Epithelial cell of proximal tubule (primary cell): Measurements from ENCODE around the gene TMTC1. TPM values are rescaled to one million over a fixed set of nuclear protein-coding genes. Genes with fewer than 3 reads are reported as not detected.
A peak's percentile ranks its signal among the peaks of the same experiment; 100 is the strongest.
"Not testable (repeated sequence)": the region's sequence is repeated elsewhere in the genome, so short reads cannot be mapped to it uniquely, and the experiment has no call there.

ENCODE experiments used
- DNase-seq: peaks from one replicate; pipeline ENCODE4 v3.0.0-alpha.2; 2011; ENCODE audit warnings: low read depth
- H3K4me3 ChIP-seq: 2 replicates; pipeline ENCODE4 v1.5.1; 2011; ENCODE audit warnings: low read depth, mild to moderate bottlenecking, low read length
- total RNA-seq: library from RNA; depleted of rRNA; stranded (reverse); fragments of >200 nt; gene quantifications from 2 replicates; pipeline ENCODE4 v1.2.3, GENCODE V29; 2015
- TF ChIP-seq, protein P1 (sequence below): conservative IDR thresholded peaks from 2 replicates; pipeline ENCODE4 v1.5.1; 2012; ENCODE audit warnings: low read depth, mild to moderate bottlenecking, low read length

The TMTC1 gene
- total RNA-seq, 1 donor from 2014 or later, result 0.40 TPM

DNA sequence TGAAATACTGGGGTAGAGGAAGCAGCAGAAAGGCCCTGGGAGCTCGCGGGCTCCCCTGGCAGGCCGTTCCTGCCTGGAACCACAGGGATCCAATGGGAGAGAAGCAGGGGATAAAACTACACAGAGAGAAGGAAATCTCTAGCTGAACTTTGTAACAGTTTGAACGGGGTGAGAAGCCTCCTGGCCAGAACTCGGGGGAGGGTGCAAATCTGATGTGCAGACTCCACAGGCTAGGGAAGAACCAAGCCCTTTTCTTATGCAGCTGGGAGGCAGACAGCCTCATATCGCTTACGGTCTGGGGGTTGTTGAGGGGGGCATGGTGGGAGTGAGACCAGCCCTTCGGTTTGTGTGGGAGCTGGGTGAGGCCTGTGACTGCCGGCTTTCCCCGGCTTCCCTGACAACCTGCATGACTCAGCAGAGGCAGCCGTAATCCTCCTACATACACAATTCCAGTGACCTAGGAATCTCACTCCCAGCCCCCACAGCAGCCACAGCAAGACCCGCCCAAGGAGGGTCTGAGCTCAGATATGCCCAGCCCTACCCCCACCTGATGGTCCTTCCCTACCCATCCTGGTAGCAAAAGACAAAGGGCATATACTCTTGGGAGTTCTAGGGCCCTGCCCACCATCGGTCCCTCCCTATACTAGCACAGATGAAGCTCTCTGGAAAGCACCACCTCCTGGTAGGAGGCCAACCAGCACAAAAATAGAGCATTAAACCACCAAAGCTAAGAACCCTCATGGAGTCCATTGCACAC is 143.0 kb downstream of the TMTC1 start:
- peak overlapping the region; percentile 6 for H3K4me3 ChIP-seq
- TF ChIP-seq, protein P1, sequence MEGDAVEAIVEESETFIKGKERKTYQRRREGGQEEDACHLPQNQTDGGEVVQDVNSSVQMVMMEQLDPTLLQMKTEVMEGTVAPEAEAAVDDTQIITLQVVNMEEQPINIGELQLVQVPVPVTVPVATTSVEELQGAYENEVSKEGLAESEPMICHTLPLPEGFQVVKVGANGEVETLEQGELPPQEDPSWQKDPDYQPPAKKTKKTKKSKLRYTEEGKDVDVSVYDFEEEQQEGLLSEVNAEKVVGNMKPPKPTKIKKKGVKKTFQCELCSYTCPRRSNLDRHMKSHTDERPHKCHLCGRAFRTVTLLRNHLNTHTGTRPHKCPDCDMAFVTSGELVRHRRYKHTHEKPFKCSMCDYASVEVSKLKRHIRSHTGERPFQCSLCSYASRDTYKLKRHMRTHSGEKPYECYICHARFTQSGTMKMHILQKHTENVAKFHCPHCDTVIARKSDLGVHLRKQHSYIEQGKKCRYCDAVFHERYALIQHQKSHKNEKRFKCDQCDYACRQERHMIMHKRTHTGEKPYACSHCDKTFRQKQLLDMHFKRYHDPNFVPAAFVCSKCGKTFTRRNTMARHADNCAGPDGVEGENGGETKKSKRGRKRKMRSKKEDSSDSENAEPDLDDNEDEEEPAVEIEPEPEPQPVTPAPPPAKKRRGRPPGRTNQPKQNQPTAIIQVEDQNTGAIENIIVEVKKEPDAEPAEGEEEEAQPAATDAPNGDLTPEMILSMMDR, result peak; percentile 25
- DNase-seq, result no peak

DNA sequence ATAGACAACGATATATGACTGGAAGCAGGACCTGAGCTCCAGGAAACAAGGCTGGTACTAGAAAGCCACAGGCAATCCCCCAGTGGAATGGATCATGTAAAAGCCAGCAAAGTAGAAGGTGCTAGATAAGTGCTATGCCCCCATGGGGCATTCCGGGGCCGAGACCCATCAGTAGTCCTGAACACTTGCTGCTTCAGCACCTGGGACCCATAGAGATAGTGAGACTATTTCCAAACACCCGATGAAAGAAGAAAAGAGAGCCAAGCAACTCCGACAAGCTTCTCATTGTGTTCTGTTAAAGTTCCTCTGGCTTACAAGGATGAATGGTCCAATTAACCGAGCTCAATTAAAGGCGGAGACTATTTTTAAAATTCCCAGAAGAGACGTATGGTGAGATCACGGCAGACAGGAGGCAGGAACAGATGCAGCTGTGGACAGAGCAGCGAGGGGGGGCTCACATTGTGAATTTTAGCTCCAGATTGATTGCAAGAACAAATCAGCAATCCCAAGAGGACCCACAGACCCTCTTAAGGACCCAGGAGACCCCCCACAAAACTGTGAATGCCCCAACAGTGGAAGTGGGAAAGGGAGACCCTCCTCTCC is 143.7 kb downstream of the TMTC1 start:
- TF ChIP-seq, protein P1, result no peak
- no peak for DNase-seq

GRCh38 chr12:29638528-29638927 is 145.2 kb downstream of the TMTC1 start:
- TF ChIP-seq, protein P1, result no peak
- no peak overlapping the region for H3K4me3 ChIP-seq
- no peak for DNase-seq

More for the DNA sequence above, 143.7 kb downstream of the TMTC1 start:
- no peak overlapping the region for H3K4me3 ChIP-seq

DNA sequence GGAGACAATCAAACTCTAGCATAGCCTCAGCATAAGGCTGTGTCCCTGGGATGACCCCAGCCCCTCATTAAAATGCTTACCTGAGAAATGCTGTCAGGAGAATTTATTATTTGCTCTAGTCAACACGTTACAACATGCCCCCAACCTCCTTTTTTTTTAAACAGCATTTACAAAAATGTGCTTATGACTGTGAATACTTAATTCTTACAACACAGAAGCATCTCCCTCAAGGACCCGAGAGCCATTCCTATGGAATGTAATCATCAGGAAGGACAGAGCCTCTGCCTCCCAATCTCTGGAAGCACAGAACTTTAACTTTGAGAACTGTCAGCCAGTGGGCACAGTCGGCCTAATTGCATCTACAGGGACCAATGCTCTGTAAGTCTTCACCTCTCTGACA is 149.7 kb downstream of the TMTC1 start:
- H3K4me3 ChIP-seq, result no peak overlapping the region
- DNase-seq, result no peak
- TF ChIP-seq, protein P1, result no peak

GRCh38 chr12:29630164-29630563 is 153.6 kb downstream of the TMTC1 start:
- DNase-seq, result not testable (repeated sequence)

DNA sequence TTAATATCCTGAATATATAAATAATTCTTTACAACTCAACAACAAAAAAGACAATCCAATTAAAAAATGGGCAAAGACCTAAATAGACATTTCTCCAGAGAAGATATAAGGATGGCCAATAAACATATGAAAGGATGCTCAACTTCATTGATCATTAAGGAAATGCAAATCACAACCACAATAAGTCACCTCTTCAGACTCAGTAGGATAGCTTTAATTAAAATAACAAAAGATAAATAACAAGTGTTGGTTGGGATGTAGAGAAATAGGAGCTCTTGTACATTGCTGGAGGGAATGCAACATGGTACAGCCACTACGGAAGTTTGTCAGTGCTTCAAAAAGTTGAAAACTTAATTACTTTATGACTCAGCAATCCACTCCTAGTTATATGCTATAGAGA is 156.5 kb downstream of the TMTC1 start:
- no peak for DNase-seq
- no peak overlapping the region for H3K4me3 ChIP-seq
- TF ChIP-seq, protein P1, result no peak

More at GRCh38 chr12:29630164-29630563, 153.6 kb downstream of the TMTC1 start:
- not testable (repeated sequence) for H3K4me3 ChIP-seq

GRCh38 chr12:29625359-29625953 is 158.3 kb downstream of the TMTC1 start:
- no peak for DNase-seq

More at GRCh38 chr12:29625359-29625953, 158.3 kb downstream of the TMTC1 start:
- H3K4me3 ChIP-seq, result no peak overlapping the region
- TF ChIP-seq, protein P1, result no peak
